K562 (cell line): ENCODE data around the gene EPSTI1.

Experiments
- CHD1 ChIP-seq: fragments of 200-600 bp; sonication (generic); IDR thresholded peaks from one replicate; pipeline ENCODE4 v1.6.1; 2012; ENCODE audit warnings: mild to moderate bottlenecking, moderate library complexity, low read length, inconsistent platforms
- SMAD4 ChIP-seq: fragments of 250-450 bp; sonication (Bioruptor Pico); conservative IDR thresholded peaks from 2 replicates; pipeline ENCODE4 v1.8.0; 2021; ENCODE audit warnings: inconsistent platforms, mild to moderate bottlenecking, moderate library complexity
- ZNF232 ChIP-seq: sonication (generic); formaldehyde crosslinking; IDR thresholded peaks from 2 replicates; pipeline ENCODE4 v1.8.0; 2022; ENCODE audit warnings: mild to moderate bottlenecking, missing genetic modification reagents

- no peak for TF ChIP-seq ZNF232 (CRISPR knock-in tag)
- TF ChIP-seq CHD1, result no peak
- no peak for TF ChIP-seq SMAD4 (CRISPR knock-in tag)
Observed at GRCh38 chr13:42965281-42965680, 26.8 kb downstream of the EPSTI1 start.
